Central memory CD8-positive, alpha-beta T cell (primary cell): ENCODE measurements around the gene MED13L.
"Not testable (repeated sequence)": the region's sequence is repeated elsewhere in the genome, so short reads cannot be mapped to it uniquely, and the experiment has no call there.

ENCODE experiments used
- ATAC-seq: fragments of 150-1000 bp; cut with Tn5 transposase; replicated peaks from 2 replicates; pipeline ENCODE4 v1.10.0; 2022; ENCODE audit warnings: mild to moderate bottlenecking, moderate FRiP score, moderate number of reproducible peaks; ENCODE audit not compliant: poor library complexity, severe bottlenecking; ENCODE audit errors: extremely low read depth
- DNase-seq, 2 donors: peaks; one replicate each; pipeline ENCODE4 v3.0.0; 2021; ENCODE audit warnings: low spot score in 2 of 2
- H3K27ac Mint-ChIP-seq: one replicate; pipeline ENCODE4 v1.8.0; 2022; ENCODE audit warnings: low read depth, mild to moderate bottlenecking, moderate library complexity, mixed read lengths
- H3K27me3 Mint-ChIP-seq: one replicate; pipeline ENCODE4 v1.8.0; 2022; ENCODE audit warnings: mixed read lengths
- H3K36me3 Mint-ChIP-seq: one replicate; pipeline ENCODE4 v1.8.0; 2022; ENCODE audit warnings: mild to moderate bottlenecking, moderate library complexity, mixed read lengths; ENCODE audit not compliant: insufficient read depth
- H3K4me1 Mint-ChIP-seq: one replicate; pipeline ENCODE4 v1.8.0; 2022; ENCODE audit warnings: mixed read lengths
- H3K4me3 Mint-ChIP-seq: one replicate; pipeline ENCODE4 v1.8.0; 2022; ENCODE audit warnings: mild to moderate bottlenecking, moderate library complexity, mixed read lengths
- H3K9me3 Mint-ChIP-seq: one replicate; pipeline ENCODE4 v1.8.0; 2022; ENCODE audit warnings: mixed read lengths

Gene MED13L

DNA sequence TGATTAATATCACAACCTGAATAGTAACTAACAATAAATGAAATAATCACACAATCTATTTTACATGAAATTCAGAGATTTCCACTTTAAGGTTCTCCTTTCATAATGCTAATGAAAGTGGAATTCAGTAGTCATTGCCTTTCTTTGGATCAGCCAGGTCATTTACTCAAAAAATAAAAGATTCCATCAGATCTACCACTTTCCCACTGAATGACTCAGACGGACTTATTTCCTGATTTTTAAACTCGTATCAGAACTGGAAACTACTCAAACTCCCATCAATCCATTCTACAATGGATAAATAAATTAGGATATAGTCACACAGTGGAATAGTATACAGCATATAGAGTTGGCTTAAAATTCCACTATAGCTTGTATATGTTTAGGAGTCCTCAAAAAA lies 237.1 kb downstream of the MED13L start:
- H3K27ac Mint-ChIP-seq: no peak overlapping the region

DNA sequence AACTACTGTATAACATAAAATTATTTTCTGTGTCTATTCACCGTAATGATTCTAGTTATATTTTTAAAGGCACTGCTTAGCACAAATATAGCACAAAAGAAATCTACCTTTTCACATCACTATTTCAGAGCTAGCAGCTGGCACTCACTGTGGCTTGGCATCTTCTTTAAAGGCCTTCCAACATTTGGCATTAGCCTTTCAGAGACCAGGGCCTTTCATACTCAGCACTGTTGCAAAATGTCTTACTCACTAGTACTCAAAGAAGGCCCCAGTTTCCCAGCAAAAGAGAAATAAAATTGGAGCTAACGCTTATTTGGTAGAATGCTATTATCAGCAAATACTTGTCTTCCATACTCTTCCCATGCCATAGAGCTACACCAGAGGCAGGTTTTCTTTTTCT lies 238.4 kb downstream of the MED13L start:
- no peaks in the 10 kb centered on the region for H3K27me3 Mint-ChIP-seq
- ATAC-seq (no peak), DNase-seq (no peak)
- H3K4me1 Mint-ChIP-seq: peaks cover 27% of the 10 kb centered on the region
- H3K36me3 Mint-ChIP-seq: peaks cover 3% of the 10 kb centered on the region
- no peaks in the 10 kb centered on the region for H3K9me3 Mint-ChIP-seq
- H3K4me3 Mint-ChIP-seq: no peak overlapping the region
- H3K27ac Mint-ChIP-seq: no peak overlapping the region

More for the DNA sequence above, 237.1 kb downstream of the MED13L start:
- Mint-ChIP-seq H3K4me3 (no peak overlapping the region), H3K4me1 (peaks cover 22% of the 10 kb centered on the region), H3K27me3 (no peaks in the 10 kb centered on the region), H3K9me3 (no peaks in the 10 kb centered on the region), H3K36me3 (peaks cover 3% of the 10 kb centered on the region)
- ATAC-seq (no peak), DNase-seq (no peak)

DNA sequence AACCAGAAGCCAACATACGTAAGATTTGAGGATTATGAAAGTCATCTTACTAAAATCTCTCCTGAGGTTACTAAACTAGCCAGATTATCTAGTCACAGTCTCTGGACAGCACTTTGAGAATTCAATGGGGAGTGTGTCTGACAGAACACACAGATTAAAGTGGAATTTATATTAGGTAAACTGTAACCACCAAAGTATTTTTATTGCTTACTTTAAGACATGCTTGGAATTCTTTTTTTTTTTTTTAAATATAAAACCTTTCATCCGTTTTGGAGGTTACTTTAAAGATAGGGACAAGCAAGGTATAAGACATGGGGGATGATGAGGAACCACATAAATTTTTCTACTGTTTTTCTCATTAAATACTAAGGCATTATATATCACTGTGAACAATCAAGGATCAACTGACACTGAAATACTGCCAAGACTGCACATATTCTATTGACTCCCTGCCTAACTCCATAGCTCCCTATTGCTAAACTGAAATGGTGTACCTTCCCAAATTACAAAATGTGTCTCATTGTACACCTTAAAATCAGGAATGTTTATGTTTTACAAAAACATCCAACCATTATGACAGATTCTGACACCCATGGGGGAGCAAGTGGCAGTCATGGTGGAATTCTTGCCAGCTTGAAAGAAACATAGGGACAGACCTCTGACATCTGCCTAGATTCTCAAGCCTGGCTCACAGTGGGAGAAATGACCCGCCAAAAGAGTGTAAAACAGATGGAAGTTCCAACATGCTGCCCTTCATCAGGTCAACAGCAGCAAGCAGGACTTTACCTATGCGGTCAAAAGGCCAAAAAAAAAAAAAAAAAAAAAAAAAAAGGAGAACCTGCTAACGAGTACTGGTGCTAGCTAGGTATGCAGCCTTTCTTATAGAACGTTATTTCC lies 239.3 kb downstream of the MED13L start:
- Mint-ChIP-seq H3K27ac (no peak overlapping the region), H3K4me3 (no peak overlapping the region), H3K36me3 (peaks cover 1% of the 10 kb centered on the region), H3K4me1 (peaks cover 21% of the 10 kb centered on the region), H3K9me3 (no peaks in the 10 kb centered on the region), H3K27me3 (no peaks in the 10 kb centered on the region)
- no peak for ATAC-seq
- DNase-seq: no peak

GRCh38 chr12:116033765-116034164 lies 243.7 kb downstream of the MED13L start:
- no peak overlapping the region for H3K4me3 Mint-ChIP-seq
- no peaks in the 10 kb centered on the region for H3K9me3 Mint-ChIP-seq
- ATAC-seq (no peak), DNase-seq (no peak)
- no peaks in the 10 kb centered on the region for H3K27me3 Mint-ChIP-seq
- peaks cover 21% of the 10 kb centered on the region for H3K4me1 Mint-ChIP-seq
- H3K27ac Mint-ChIP-seq: no peak overlapping the region
- H3K36me3 Mint-ChIP-seq: no peaks in the 10 kb centered on the region

DNA sequence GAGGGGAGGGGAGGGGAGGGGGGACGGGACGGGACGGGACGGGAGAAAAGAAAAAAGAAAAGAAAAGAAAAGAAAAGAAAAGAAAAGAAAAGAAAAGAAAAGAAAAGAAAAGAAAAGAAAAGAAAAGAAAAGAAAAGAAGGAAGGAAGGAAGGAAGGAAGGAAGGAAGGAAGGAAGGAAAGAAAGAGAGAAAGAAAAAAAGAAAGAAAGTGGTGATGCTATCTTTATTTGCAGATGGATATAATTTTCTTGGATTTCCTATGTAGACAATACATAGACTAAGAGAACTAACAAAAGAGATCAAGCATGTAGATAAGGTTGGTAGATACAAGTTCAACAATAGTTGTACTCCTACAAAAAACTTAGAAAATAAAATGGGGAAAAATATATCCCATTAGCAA lies 245.9 kb downstream of the MED13L start:
- not testable (repeated sequence) for ATAC-seq, H3K4me3 Mint-ChIP-seq, H3K9me3 Mint-ChIP-seq

GRCh38 chr12:116028619-116029018 lies 248.9 kb downstream of the MED13L start:
- H3K36me3 Mint-ChIP-seq: no peaks in the 10 kb centered on the region
- no peak for DNase-seq
- H3K4me3 Mint-ChIP-seq: no peak overlapping the region
- ATAC-seq: no peak
- H3K9me3 Mint-ChIP-seq: no peaks in the 10 kb centered on the region
- peaks cover 33% of the 10 kb centered on the region for H3K4me1 Mint-ChIP-seq
- H3K27ac Mint-ChIP-seq: peak overlapping the region; percentile 11
- H3K27me3 Mint-ChIP-seq: no peaks in the 10 kb centered on the region

More for the DNA sequence above, 245.9 kb downstream of the MED13L start:
- not testable (repeated sequence) for DNase-seq, H3K27me3 Mint-ChIP-seq, H3K27ac Mint-ChIP-seq, H3K36me3 Mint-ChIP-seq
- peaks cover 32% of the 10 kb centered on the region for H3K4me1 Mint-ChIP-seq

DNA sequence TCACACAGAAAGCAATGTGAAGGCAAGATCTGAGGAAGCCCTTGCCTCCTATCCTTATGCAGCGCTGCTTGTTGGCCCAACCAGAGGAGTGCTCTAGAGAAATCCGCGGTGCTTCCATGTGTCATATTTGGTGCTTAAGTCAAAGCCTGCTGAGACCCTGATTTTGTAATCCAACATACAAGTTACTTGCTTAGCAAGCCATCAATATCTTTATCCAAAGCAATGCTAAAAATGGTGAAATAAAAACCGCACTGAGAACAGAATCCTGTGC lies 250.0 kb downstream of the MED13L start:
- no peak overlapping the region for H3K27ac Mint-ChIP-seq
- DNase-seq: no peak
- no peak for ATAC-seq
- H3K4me1 Mint-ChIP-seq: peaks cover 29% of the 10 kb centered on the region
- no peak overlapping the region for H3K4me3 Mint-ChIP-seq
- no peaks in the 10 kb centered on the region for H3K27me3 Mint-ChIP-seq
- no peaks in the 10 kb centered on the region for H3K9me3 Mint-ChIP-seq
- H3K36me3 Mint-ChIP-seq: no peaks in the 10 kb centered on the region

DNA sequence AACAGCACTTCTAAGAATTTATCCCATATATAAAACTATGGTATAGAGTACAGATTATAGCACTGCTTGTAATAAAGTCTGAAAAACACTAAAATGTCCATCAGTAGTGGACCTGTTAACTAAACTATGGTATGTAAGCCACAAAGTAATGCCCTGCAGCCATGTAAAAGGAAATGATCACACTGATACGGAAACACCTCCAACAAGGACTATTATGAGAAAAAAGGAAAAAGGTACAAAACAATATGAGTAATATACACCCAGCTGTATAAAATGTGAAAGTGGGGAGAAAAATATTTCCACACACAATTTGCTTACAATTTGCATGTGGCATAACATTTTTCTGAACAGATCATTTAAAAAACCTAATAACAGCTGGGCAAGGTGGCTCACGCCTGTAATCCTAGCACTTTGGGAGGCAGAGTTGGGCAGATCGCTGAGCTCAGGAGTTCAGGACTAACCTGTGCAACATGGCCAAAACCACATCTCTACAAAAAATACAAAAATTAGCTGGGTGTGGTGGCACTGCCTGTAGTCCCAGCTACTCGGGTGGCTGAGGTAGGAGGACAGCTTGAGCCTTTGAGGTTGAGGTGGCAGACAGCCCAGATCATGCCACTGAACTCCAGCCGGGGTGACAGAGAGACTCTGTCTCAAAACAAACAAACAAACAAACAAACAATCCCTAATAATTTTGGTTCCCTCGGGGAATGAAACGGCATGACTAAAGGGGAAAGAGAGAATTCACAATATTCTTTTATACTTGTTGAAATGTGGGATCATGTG lies 250.5 kb downstream of the MED13L start:
- Mint-ChIP-seq H3K4me1 (peaks cover 27% of the 10 kb centered on the region), H3K36me3 (no peaks in the 10 kb centered on the region), H3K27ac (no peak overlapping the region), H3K4me3 (no peak overlapping the region), H3K27me3 (no peaks in the 10 kb centered on the region), H3K9me3 (no peaks in the 10 kb centered on the region)
- DNase-seq: no peak
- no peak for ATAC-seq

DNA sequence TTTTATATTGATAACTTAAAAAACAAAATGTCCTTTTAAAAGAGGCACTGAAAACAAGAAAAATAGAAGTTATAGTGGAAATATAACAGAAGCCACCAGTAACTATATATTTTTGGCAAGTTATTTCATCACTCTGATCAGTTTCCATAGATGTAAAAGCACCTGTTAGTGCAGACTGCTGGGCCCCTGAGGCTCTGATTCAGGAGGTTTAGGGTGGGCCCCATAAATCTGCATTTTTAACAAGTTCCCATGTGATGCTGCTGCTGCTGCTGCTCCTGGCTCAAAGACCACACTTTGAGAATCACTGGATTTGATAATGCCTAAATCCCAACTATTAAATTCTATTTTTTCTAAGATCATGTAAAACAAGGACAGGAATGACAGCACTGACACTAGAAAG lies 251.1 kb downstream of the MED13L start:
- no peak for DNase-seq
- Mint-ChIP-seq H3K4me3 (no peak overlapping the region), H3K36me3 (no peaks in the 10 kb centered on the region), H3K27ac (no peak overlapping the region), H3K27me3 (no peaks in the 10 kb centered on the region), H3K9me3 (no peaks in the 10 kb centered on the region), H3K4me1 (peaks cover 27% of the 10 kb centered on the region)
- ATAC-seq: no peak

DNA sequence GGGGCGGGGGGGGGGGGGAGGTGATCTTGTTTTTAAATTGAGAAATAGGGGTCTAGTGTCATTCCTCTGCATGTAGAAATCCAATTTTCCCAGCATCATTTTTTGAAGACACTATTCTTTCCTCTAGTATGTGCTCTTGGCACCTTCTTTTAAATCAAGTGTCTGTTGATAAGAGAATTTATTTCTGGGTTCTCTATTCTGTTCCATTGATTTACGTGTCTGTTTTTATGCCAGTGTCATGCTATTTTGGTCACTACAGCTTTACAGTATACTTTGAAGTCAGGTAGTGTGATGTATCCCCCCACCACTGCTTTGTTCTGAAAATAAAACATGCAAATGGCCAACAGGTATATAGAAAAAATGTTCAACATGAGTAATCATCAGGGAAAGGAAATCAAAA lies 252.7 kb downstream of the MED13L start:
- Mint-ChIP-seq H3K27ac (no peak overlapping the region), H3K9me3 (no peaks in the 10 kb centered on the region), H3K4me1 (peaks cover 27% of the 10 kb centered on the region), H3K36me3 (peaks cover 4% of the 10 kb centered on the region), H3K4me3 (no peak overlapping the region), H3K27me3 (no peaks in the 10 kb centered on the region)
- DNase-seq: no peak
- no peak for ATAC-seq

DNA sequence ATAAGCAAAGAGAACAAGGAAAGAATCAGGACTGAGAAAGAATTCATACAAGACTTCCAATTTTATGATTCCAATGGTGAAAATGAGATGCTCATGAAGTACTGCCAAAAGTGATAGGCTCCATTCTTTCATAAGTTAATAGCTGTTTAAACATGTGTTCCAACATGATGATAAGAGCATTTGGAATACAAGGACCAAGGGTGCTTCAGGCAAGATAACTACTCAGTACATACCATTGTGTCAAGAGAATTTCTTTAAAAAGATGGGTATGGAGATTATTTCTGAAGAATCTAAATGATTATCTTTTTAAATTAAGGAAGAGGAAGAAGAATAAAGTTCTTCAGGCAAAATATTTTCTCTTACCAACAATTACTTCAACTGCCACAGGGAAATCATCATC lies 258.1 kb downstream of the MED13L start:
- Mint-ChIP-seq H3K36me3 (peaks cover 24% of the 10 kb centered on the region), H3K4me3 (no peak overlapping the region), H3K4me1 (no peaks in the 10 kb centered on the region), H3K27ac (no peak overlapping the region), H3K27me3 (no peaks in the 10 kb centered on the region), H3K9me3 (no peaks in the 10 kb centered on the region)
- no peak for ATAC-seq
- no peak for DNase-seq

- Mint-ChIP-seq H3K9me3 (no peaks in the 10 kb centered on the region), H3K4me1 (no peaks in the 10 kb centered on the region), H3K27ac (no peak overlapping the region), H3K27me3 (no peaks in the 10 kb centered on the region), H3K4me3 (no peak overlapping the region), H3K36me3 (peaks cover 33% of the 10 kb centered on the region)
- ATAC-seq (no peak), DNase-seq (no peak)
Observed at GRCh38 chr12:116018282-116018681, 259.2 kb downstream of the MED13L start.

- Mint-ChIP-seq H3K36me3 (peaks cover 57% of the 10 kb centered on the region), H3K9me3 (no peaks in the 10 kb centered on the region), H3K4me3 (no peak overlapping the region), H3K27ac (peak overlapping the region; percentile 6), H3K27me3 (no peaks in the 10 kb centered on the region), H3K4me1 (no peaks in the 10 kb centered on the region)
- ATAC-seq: no peak
- no peak for DNase-seq
Observed at GRCh38 chr12:116015525-116015924, 262.0 kb downstream of the MED13L start.
